Measurements from ENCODE around the gene ADCYAP1R1. TPM values are rescaled to one million over a fixed set of nuclear protein-coding genes. Genes with fewer than 3 reads are reported as not detected.

Gene ADCYAP1R1
- total RNA-seq, 1 donor from 2014 or later: 12.0 TPM

GRCh38 chr7:31095286-31096197, 43.4 kb downstream of the ADCYAP1R1 start:
- no peaks in the 10 kb centered on the region for H3K4me1 ChIP-seq
- no peak overlapping the region for H3K4me3 ChIP-seq
- H3K27me3 ChIP-seq: no peaks in the 10 kb centered on the region
- H3K27ac ChIP-seq: no peak overlapping the region
- TF ChIP-seq POLR2AphosphoS5 (IDR thresholded peaks at IDR 0.05; ENCODE audit: insufficient read depth in 1 of 2, low read depth in 1 of 2): no peak
- TF ChIP-seq POLR2A (IDR thresholded peaks at IDR 0.05): no peak
- TF ChIP-seq, protein P1, sequence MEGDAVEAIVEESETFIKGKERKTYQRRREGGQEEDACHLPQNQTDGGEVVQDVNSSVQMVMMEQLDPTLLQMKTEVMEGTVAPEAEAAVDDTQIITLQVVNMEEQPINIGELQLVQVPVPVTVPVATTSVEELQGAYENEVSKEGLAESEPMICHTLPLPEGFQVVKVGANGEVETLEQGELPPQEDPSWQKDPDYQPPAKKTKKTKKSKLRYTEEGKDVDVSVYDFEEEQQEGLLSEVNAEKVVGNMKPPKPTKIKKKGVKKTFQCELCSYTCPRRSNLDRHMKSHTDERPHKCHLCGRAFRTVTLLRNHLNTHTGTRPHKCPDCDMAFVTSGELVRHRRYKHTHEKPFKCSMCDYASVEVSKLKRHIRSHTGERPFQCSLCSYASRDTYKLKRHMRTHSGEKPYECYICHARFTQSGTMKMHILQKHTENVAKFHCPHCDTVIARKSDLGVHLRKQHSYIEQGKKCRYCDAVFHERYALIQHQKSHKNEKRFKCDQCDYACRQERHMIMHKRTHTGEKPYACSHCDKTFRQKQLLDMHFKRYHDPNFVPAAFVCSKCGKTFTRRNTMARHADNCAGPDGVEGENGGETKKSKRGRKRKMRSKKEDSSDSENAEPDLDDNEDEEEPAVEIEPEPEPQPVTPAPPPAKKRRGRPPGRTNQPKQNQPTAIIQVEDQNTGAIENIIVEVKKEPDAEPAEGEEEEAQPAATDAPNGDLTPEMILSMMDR (IDR thresholded peaks at IDR 0.05): no peak
- H3K36me3 ChIP-seq: no peaks in the 10 kb centered on the region
- intact Hi-C loops (cut with DNase I): no loop called here
- DNase-seq (ENCODE audit: extremely low spot score in 2 of 2): peak in 1 of 2 donors; percentile 83
- no peaks in the 10 kb centered on the region for H3K9me3 ChIP-seq

- Histone ChIP-seq H3K9me3 (no peaks in the 10 kb centered on the region), H3K27me3 (no peaks in the 10 kb centered on the region), H3K36me3 (no peaks in the 10 kb centered on the region), H3K27ac (no peak overlapping the region), H3K4me1 (no peaks in the 10 kb centered on the region), H3K4me3 (no peak overlapping the region)
- TF ChIP-seq POLR2AphosphoS5 (IDR thresholded peaks at IDR 0.05; ENCODE audit: insufficient read depth in 1 of 2, low read depth in 1 of 2): no peak
- no peak for TF ChIP-seq POLR2A (IDR thresholded peaks at IDR 0.05)
- TF ChIP-seq, protein P1 (IDR thresholded peaks at IDR 0.05): no peak
- peak in 1 of 2 donors; percentile 65 for DNase-seq (ENCODE audit: extremely low spot score in 2 of 2)
- intact Hi-C loops (cut with DNase I): no loop called here
Measured at GRCh38 chr7:31096198-31096876, 44.2 kb downstream of the ADCYAP1R1 start.

- no peaks in the 10 kb centered on the region for H3K36me3 ChIP-seq
- no peaks in the 10 kb centered on the region for H3K27me3 ChIP-seq
- intact Hi-C loops (cut with DNase I): no loop called here
- H3K4me3 ChIP-seq: no peak overlapping the region
- H3K27ac ChIP-seq: no peak overlapping the region
- no peaks in the 10 kb centered on the region for H3K9me3 ChIP-seq
- peak in 1 of 2 donors; percentile 76 for DNase-seq (ENCODE audit: extremely low spot score in 2 of 2)
- TF ChIP-seq, protein P1 (IDR thresholded peaks at IDR 0.05): no peak
- TF ChIP-seq POLR2A (IDR thresholded peaks at IDR 0.05): no peak
- no peak for TF ChIP-seq POLR2AphosphoS5 (IDR thresholded peaks at IDR 0.05; ENCODE audit: insufficient read depth in 1 of 2, low read depth in 1 of 2)
- H3K4me1 ChIP-seq: no peaks in the 10 kb centered on the region
Measured at GRCh38 chr7:31096877-31097258, 44.8 kb downstream of the ADCYAP1R1 start.

GRCh38 chr7:31098642-31099360, 46.7 kb downstream of the ADCYAP1R1 start:
- H3K9me3 ChIP-seq: no peaks in the 10 kb centered on the region
- H3K27ac ChIP-seq: no peak overlapping the region
- H3K36me3 ChIP-seq: no peaks in the 10 kb centered on the region
- intact Hi-C loops (cut with DNase I): no loop called here
- H3K4me1 ChIP-seq: no peaks in the 10 kb centered on the region
- no peak overlapping the region for H3K4me3 ChIP-seq
- peak in 1 of 2 donors; percentile 64 for DNase-seq (ENCODE audit: extremely low spot score in 2 of 2)
- H3K27me3 ChIP-seq: no peaks in the 10 kb centered on the region
- TF ChIP-seq, protein P1 (IDR thresholded peaks at IDR 0.05): no peak
- no peak for TF ChIP-seq POLR2AphosphoS5 (IDR thresholded peaks at IDR 0.05; ENCODE audit: insufficient read depth in 1 of 2, low read depth in 1 of 2)
- TF ChIP-seq POLR2A (IDR thresholded peaks at IDR 0.05): no peak
